GM20000 (cell line): Measurements from ENCODE around the gene HES3.
A peak's percentile ranks its signal among the peaks of the same experiment; 100 is the strongest.

Experiments
- DNase-seq: peaks from one replicate; pipeline ENCODE4 v3.0.0; 2012; ENCODE audit warnings: low spot score
- CTCF ChIP-seq: IDR thresholded peaks from 2 replicates; pipeline ENCODE4 v1.5.1; 2012; ENCODE audit warnings: mild to moderate bottlenecking, control low read depth; ENCODE audit errors: extremely low read depth, missing control alignments

HES3 gene

GRCh38 chr1:6205849-6206519 lies 38.0 kb upstream of the HES3 start, which contains the start of gene RNF207:
RNF207 (plus strand) TSS chr1:6206119; CDS start chr1:6206536, 417 bp downstream.
- DNase-seq, result peak; percentile 94
- no peak for TF ChIP-seq CTCF

GRCh38 chr1:6206520-6206855 lies 37.5 kb upstream of the HES3 start:
- DNase-seq, result no peak
- TF ChIP-seq CTCF, result no peak

- no peak for TF ChIP-seq CTCF
- DNase-seq, result no peak
Measured at GRCh38 chr1:6207075-6207885, 36.7 kb upstream of the HES3 start.

- TF ChIP-seq CTCF, result no peak
- no peak for DNase-seq
Measured at GRCh38 chr1:6207921-6208320, 36.1 kb upstream of the HES3 start.

GRCh38 chr1:6208723-6209660 lies 35.0 kb upstream of the HES3 start:
- DNase-seq, result peak; percentile 80
- TF ChIP-seq CTCF, result peak; percentile 64

- DNase-seq, result peak; percentile 34
- no peak for TF ChIP-seq CTCF
Measured at GRCh38 chr1:6209661-6210580, 34.1 kb upstream of the HES3 start.
